OCI-LY7 (cell line): ENCODE measurements around the gene CFAP54.

Experiments
- EZH2phosphoT487 ChIP-seq: fragments of 200-600 bp; sonication (generic); IDR thresholded peaks from 2 replicates; pipeline ENCODE4 v1.6.1; 2018; ENCODE audit warnings: low read depth, borderline replicate concordance, mild to moderate bottlenecking, mixed run types, antibody characterized with exemption, low read length, moderate library complexity, mixed read lengths
- TF ChIP-seq, protein P1 (sequence below): fragments of 200-600 bp; sonication (generic); conservative IDR thresholded peaks from 2 replicates; pipeline ENCODE4 v1.5.1; 2014; ENCODE audit warnings: mild to moderate bottlenecking, antibody characterized with exemption, low read length, moderate library complexity, mixed read lengths

DNA sequence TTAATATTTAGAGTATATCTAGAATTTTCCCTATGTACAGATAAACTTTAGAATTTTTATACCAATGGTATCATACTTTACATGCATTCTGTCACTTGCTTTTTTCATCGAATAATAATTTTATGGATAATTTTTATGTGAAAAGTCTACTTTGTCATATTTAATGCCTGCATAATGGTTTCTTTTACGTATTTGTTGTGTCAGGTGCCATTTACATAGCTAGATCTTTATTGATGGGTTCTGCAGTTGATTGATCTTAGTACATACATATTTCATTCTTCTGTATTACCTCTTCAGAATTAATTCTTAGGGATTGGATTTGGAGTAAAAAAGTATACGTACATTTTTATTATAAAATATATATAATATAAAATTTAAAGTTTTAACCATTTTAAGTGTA lies 340.0 kb downstream of the CFAP54 start:
- TF ChIP-seq, protein P1, sequence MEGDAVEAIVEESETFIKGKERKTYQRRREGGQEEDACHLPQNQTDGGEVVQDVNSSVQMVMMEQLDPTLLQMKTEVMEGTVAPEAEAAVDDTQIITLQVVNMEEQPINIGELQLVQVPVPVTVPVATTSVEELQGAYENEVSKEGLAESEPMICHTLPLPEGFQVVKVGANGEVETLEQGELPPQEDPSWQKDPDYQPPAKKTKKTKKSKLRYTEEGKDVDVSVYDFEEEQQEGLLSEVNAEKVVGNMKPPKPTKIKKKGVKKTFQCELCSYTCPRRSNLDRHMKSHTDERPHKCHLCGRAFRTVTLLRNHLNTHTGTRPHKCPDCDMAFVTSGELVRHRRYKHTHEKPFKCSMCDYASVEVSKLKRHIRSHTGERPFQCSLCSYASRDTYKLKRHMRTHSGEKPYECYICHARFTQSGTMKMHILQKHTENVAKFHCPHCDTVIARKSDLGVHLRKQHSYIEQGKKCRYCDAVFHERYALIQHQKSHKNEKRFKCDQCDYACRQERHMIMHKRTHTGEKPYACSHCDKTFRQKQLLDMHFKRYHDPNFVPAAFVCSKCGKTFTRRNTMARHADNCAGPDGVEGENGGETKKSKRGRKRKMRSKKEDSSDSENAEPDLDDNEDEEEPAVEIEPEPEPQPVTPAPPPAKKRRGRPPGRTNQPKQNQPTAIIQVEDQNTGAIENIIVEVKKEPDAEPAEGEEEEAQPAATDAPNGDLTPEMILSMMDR, result no peak
- TF ChIP-seq EZH2phosphoT487, result no peak
